ENCODE measurements around the gene CXXC5.

GRCh38 chr5:139605887-139606286 lies 42.3 kb upstream of the CXXC5 start:
- TF ChIP-seq ETS1 (conservative IDR thresholded peaks at IDR 0.05; ENCODE audit: control insufficient read depth, low read depth, low read length) = no peak
- no peak for TF ChIP-seq CTCF (IDR thresholded peaks at IDR 0.05 in 2 of 3, conservative IDR thresholded peaks at IDR 0.05 in 1 of 3; ENCODE audit: insufficient read depth in 2 of 3, low read depth in 1 of 3, low read length in 3 of 3)
- TF ChIP-seq ZNF318 (IDR thresholded peaks at IDR 0.05; ENCODE audit: borderline replicate concordance in 1 of 2, low read depth in 1 of 2) = no peak
- TF ChIP-seq ATF3 (IDR thresholded peaks at IDR 0.05) = no peak
- no peak for TF ChIP-seq ATF3 (CRISPR knock-in tag; conservative IDR thresholded peaks at IDR 0.05)
- TF ChIP-seq ZNF644 (tag; IDR thresholded peaks at IDR 0.05; ENCODE audit: low read depth) = no peak
- no peak for TF ChIP-seq MTF1 (CRISPR knock-in tag; IDR thresholded peaks at IDR 0.05; ENCODE audit: borderline replicate concordance)
- no peak for TF ChIP-seq SMAD2 (IDR thresholded peaks at IDR 0.05; ENCODE audit: low read depth, low read length)
- TF ChIP-seq CAMTA2 (CRISPR knock-in tag; conservative IDR thresholded peaks at IDR 0.05) = no peak
- TF ChIP-seq MAFF (IDR thresholded peaks at IDR 0.05; ENCODE audit: low read length) = no peak
- no peak for TF ChIP-seq TAL1 (IDR thresholded peaks at IDR 0.05)
- TF ChIP-seq ZNF239 (CRISPR knock-in tag; IDR thresholded peaks at IDR 0.05) = no peak
- TF ChIP-seq RBM25 (IDR thresholded peaks at IDR 0.05; ENCODE audit: low read depth, low read length, severe bottlenecking) = no peak

Data from K562 (cell line).